ENCODE results near the gene HDAC1.
A peak's percentile ranks its signal among the peaks of the same experiment; 100 is the strongest.
"Not testable (repeated sequence)": the region's sequence is repeated elsewhere in the genome, so short reads cannot be mapped to it uniquely, and the experiment has no call there.

Gene HDAC1

GRCh38 chr1:32351399-32352238, 59.7 kb downstream of the HDAC1 start:
- DNase-seq = peak; percentile 94

GRCh38 chr1:32352239-32352745, 60.4 kb downstream of the HDAC1 start:
- no peak for DNase-seq

DNA sequence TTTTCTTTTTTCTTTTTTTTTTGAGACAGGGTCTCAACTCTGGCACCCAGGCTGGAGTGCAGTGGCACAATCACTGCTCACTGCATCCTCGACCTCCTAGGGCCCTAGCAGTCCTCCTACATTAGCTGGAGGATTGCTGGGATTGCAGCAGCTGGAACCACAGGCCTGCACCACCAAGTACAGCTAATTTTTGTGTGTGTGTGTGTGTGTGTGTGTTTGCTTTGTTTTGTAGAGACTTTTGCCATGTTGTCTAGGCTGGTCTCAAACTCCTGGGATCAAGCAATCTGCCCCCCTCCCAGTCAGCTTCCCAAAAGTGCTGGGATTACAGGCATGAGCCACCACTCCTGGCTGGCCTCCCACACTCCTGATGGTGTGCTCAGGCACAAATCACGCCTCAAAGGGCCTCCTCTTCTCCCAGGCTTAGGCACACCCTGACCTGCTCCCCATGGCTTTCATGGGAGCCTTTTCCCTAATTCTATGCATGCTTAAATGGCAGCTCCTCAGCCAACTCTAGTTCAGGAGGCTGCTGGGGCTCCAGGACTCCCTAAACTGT, 61.0 kb downstream of the HDAC1 start:
- DNase-seq = no peak

DNA sequence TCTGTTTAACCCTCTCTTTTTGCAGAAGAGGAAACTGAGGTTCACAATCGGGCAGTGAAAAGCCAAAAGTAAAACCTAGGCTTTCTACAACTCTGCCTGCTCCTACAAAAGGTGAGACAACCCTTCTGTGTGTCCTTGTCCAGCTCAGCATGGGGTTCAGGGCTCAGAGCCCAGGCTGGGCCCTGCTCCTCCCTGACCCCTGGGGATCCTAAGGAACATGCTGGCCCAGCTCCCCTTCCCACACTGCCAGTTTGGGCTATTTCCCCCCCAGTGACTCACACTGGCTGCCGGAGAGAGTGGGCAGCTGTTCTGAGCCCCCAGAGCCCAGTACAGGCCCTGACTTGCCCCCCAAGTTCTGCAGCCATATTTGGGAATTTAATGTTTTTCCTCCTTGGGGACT, 61.5 kb downstream of the HDAC1 start:
- DNase-seq = no peak

DNA sequence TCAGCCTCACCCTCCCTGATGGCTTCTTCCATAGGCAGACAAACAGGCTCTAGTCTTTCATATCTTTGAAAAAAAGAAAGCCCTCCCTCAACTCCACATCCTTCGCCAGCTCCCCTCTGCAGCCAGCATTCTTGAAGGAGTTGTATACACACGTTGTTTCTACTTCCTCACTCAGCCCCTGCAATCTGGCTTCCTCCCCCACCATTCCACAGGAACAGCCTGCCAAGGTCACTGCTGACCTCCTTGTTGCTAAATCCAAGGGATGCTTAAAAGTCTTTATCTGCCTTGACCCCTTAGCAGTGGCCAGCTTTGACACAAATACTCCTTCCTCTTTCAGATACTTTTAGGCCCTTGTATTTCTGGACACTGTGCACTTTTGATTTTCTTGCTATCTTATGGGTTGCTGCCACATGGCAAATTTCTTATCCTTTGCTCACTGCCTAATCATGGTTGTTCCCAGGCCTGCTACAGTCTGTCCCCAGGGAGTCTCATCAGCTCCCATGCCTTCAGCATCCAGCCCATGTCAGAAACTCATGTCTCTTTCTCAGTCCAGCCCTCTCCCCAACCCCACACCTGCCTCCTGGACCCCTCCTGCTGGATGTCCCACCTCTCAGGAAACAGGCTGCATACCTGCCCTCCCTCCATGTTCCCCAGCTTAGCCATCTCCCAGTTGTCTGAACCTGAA, 62.1 kb downstream of the HDAC1 start:
- DNase-seq = no peak

- not testable (repeated sequence) for DNase-seq
These were observed 63.9 kb downstream of the HDAC1 start for GRCh38 chr1:32355778-32356177.

GRCh38 chr1:32356478-32356877, 64.6 kb downstream of the HDAC1 start:
- DNase-seq = no peak

GRCh38 chr1:32357614-32358013, 65.7 kb downstream of the HDAC1 start:
- no peak for DNase-seq

DNA sequence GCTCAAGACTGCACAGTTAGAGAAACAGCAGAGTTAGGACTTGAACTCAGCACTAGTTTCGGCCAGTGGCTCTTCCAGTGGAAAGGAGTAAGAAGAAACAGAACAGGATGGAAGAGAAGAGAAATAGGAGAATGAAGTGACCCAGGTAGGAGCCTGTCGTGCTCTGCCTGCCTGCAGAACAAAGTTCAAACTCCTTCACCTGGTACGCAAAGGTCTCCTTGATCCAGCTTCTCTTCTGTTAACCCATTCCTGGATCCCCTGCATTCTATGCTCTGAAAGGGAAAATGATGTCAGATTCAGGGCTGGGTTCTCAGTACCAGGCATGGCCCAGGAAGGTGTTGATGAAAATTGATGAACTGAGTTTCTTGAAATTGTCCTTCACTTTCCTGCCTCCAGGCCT, 66.6 kb downstream of the HDAC1 start:
- no peak for DNase-seq

DNA sequence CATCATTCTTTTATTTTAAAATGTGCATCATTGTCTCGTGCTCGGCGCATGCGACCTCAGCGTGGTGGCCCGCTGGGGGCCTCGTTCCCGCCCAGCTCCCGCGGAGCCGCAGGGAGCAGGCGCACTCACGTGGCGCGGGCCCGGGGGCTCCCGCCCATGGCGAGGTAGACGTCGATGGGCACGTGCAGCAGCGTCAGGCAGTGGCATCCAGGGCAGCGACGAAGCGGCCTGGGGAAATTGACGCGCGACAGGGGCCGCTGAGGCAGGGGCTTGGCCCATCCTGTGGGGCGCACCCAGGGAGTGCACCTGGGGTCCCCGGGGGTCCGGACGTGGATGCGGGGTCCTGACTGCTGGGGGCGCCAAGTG, 69.4 kb downstream of the HDAC1 start:
- no peak for DNase-seq

DNA sequence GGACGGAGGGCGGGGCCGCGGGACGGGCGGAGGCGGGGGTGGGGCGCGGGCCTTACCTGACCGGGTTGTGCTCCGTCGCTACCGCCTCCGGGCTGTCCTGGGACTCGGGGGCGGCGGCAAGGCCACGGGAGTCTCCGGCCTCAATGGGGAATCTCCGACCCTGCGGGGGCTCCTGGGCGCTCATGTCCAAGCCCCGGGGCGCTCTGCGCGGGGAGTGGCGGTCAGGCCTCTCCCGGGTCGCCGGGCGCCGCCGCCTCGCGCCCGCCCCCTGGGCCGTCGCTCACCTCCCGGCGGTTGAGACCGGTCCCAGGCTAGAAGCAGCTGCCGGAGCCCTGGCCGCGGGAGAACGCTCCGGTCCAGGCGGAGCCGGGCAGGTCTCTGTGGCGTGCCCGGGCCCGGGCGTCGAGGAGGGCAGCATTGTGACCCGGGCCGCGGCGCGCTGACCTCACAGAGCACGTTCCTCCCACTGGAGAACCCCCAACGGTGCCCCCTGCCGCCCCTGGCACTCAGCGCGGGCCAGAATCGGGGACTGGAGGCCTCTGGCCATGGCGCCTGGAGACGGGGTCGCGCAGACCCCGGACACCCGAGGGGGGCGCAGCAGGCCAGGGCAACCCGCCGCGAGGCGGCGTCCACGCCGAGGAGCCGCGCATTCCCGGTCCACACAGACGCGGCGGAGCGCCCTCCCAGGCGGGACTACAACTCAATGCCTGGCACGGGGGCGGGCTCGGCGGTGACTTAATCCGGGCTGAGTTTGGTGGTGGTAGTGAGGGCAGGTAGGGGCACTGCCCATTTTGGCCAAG, 70.0 kb downstream of the HDAC1 start:
- peak; percentile 15 to 16 for DNase-seq

DNA sequence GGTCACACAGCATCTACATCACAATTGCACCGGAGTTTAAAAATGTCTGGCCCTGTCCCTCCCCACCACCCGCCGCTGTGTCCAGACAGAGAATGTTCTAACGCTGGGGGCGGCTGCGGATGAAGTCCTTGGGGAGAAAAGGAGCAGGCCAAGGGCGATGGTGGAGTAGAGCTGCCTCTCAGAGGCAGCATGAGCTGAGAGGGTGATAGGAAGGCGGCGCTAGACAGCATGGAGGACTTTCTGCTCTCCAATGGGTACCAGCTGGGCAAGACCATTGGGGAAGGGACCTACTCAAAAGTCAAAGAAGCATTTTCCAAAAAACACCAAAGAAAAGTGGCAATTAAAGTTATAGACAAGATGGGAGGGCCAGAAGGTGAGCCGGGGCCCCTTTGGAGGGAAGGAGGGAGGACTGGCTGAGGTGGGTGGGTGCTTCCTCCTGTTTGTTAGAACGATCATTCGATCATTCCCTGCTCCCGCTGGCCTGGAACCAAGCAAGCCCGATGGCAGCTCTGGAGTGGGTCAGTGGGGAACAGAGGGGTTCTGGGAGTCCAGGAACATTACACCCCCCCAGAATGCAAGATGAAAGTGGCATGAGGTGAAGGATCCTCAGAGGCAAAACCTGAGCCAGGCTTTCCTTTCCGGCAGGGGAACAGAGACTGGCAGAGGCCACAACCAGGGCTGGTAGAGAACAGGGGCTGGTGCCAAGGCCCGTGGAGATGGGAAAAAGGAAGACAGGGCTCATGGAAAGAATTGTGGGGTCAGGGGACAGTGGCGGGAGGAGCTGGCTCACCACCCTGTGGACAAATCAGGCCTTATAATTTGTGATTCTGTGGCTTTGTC, 70.8 kb downstream of the HDAC1 start, which contains the start of the genes FAM229A and TSSK3:
FAM229A (minus strand) TSS at position 12 of the 840 bp plus-strand sequence. CDS start 394 bp downstream, outside the sequence.
TSSK3 (plus strand) TSS at position 66 of the 840 bp plus-strand sequence; CDS start at position 229, 163 bp downstream.
- no peak for DNase-seq

GRCh38 chr1:32363713-32364112, 71.8 kb downstream of the HDAC1 start:
- no peak for DNase-seq

DNA sequence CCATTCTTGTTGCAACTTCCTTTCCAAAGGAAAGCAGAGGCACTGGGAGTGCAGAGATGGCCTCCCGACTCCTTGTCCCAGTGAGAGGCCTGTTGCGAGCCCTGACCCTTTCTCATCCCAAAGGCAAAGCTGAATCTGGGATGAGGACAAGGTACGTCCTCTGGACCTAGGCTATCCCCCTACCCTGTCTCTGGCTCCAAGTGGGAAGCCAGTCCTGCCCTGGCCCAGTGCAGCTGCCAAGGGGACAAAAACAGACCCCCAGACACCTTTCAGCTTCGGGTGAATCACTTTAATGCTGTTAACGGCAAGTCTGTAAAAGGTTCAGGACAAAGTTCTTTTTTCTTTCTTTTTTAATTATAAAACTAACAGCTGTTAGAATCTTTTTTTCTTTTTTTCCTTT, 73.0 kb downstream of the HDAC1 start:
- DNase-seq = no peak

DNA sequence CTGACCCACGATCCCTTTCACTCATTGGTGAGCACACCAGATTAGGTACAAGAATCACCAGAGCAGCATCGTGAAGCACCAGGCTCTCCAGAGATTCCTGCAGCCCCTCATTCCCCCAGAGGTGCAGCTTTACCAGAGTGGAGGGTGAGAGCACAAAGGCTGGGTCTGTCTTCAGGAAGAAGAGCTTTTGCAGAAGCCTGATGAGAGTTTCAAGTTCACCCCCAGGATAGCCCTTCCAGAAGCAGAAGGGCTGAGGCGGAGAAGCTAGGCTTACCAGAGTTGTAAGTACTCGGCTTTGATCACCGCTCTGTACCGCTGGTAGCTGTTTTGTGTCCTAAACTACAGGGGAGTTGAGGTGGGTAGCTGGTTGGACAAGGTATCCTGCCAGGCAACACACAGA, 73.6 kb downstream of the HDAC1 start:
- no peak for DNase-seq

DNA sequence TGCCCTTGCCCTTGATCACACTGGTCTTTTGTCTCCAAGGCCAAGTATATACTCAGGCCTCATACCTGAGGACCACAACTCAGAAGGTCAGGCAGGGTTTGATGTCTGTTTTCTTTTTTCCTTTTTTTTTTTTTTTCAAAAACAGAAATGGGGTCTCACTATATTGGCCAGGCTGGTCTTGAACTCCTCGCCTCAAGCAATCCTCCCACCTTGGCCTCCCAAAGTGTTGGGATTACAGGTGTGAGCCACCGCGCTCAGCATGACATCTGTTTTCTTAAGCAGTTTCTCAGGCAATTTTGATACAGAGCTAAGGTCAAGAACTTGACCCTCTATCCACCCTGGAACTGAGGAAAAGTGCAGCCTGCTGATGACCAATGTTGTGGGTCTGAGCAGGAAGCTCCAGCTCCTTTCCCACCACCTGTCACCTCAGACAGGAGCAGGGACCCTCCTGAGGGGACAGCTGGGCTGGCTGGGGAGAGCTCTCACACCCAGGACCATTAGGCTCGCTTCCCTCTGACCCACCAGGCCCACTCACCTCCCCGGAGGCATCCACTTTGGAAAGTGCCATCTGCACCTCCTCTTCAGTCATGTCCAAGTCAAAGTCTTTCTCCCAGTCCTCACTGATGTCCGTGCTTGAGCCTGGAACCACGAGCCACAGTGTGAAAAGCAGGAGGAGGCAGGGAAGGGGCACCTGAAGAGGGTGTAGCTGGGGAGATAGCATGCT, 76.2 kb downstream of the HDAC1 start:
- DNase-seq = no peak

DNA sequence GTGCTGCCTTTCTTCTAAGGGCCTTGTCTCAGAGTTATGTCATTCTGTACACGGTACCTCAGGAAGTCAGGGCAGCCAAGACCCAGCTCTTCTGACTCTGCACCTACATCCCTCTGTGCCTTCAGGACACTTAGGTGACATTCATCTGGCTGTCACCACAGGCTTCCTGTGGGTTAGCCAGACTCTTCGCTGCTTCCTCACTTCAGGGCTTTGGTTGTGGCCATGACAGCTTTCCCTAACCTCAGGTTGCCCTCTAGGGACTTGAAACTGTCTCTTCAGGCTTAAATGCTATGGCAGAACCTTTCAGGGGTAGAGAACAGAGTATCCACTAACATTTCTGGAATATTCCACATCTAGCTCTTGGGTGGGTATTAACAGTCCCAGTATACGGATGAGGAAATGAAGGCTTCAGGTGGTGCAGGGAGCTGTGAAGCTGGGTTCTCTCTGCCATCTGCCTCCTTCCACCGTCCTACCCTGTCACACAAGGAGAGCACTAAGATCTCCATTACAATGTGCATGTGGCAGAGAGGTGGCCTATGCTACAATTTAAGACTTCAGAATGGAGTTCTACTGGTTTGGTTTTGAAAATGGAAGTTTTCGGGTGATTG, 80.4 kb downstream of the HDAC1 start:
- DNase-seq = peak; percentile 62 to 76

DNA sequence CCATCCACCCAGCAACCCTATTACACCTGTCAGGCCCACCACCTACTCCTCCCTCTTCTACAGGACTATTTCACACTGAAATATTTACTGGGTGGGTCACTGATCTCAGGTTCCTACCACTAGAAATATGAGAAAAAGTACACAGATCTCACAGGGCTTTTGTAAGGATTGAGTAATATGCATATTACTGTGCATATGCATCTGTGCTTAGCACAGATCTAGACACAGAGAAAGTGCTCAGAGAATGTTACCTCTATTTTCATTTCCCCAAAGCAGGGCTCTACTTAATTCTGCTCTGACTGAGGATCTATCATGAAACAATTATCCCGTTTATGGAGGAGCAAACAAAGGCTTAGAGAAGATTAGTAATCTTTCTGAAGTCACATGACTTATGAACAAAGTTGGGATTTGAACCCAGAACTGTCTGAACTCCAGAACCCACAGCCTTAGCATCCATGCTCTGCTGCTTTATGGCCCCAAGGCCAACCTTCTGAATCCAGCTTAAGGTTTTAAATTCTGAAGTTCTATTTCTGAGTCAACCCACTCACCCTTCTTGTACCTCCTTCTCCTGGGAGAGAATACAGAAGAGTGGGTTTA, 82.2 kb downstream of the HDAC1 start:
- DNase-seq = no peak

DNA sequence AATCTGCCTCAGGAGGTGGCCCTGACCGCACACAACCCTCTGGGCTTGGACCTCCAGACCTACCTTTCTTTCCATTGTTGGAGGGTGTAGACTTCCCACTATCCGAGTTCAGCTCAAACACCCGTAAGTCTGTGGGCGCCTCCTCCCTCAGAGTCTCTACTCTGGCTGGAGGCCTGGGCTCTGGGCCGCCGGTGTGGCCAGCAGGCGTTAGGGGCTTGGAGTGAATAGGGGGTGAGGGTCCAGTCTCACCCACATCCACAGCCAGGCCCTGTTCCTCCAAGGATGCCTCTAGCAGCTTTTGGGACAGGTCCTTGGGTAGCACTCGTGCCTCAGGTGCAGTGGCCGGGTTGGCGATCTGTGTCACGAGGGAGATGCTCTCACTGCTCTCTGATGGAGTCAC, 84.3 kb downstream of the HDAC1 start:
- DNase-seq = no peak

DNA sequence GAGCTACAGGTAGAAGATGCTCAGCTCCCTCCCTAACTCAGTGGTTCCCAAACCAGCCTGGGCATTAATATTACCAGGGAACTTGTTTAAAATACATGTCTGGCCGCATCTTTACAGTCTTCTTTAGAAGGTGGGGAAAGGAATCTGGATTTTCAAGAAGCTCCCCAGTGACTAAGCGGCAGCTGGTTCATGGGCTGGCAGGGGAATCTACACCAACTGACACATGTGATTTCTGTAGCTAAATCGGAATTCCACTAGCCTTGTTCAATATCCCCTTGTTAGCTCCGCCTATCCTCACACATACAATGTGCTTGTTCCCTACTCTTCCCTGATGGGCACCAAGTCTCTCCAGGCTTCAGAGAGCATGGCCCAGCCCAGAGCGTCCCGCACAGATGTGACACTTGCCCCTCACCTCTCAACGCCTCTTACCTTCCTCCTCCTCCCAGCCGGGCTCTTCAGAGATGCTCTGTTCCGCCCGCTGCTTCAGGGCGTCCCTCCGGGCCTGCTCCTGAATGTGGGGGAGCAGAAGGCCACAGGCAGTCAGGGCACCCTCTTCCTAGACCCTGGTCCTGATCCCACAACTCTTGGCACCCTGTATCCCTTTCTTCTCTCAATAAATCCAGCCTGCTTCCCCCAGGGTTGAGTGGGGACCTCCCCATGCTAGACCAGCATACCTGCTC, 85.8 kb downstream of the HDAC1 start:
- DNase-seq = no peak

Measured in CD4-positive, alpha-beta T cell treated with Interleukin-1 beta for 1 hour (primary cell).